GM23338 (cell line): ENCODE results near the gene CEP57. TPM values are rescaled to one million over a fixed set of nuclear protein-coding genes. Genes with fewer than 3 reads are reported as not detected.

Experiments
- ATAC-seq: fragments of 200-7000 bp; cut with Tn5 transposase; 3 replicates; pipeline ENCODE4 v1.9.1; 2020
- DNase-seq: peaks from one replicate; pipeline ENCODE4 v3.0.0-alpha.2; 2015; ENCODE audit warnings: low spot score
- H2AFZ ChIP-seq: fragments of 200-600 bp; sonication (generic); 2 replicates; pipeline ENCODE4 v1.8.0; 2016; ENCODE audit warnings: antibody characterized with exemption, mild to moderate bottlenecking, moderate library complexity
- H3F3A ChIP-seq: fragments of 200-600 bp; sonication (generic); replicated peaks from 2 replicates; pipeline ENCODE4 v1.8.0; 2017; ENCODE audit warnings: antibody characterized with exemption, mixed run types, low read depth
- H3K27ac ChIP-seq: fragments of 200-600 bp; sonication (generic); 2 replicates; pipeline ENCODE4 v1.6.1; 2016; ENCODE audit warnings: low read depth
- H3K27me3 ChIP-seq: fragments of 200-600 bp; sonication (generic); 2 replicates; pipeline ENCODE4 v1.8.0; 2016; ENCODE audit warnings: mild to moderate bottlenecking, mixed run types, moderate library complexity; ENCODE audit not compliant: insufficient read depth
- H3K36me3 ChIP-seq: fragments of 200-600 bp; sonication (generic); 2 replicates; pipeline ENCODE4 v1.8.0; 2016; ENCODE audit warnings: mild to moderate bottlenecking; ENCODE audit not compliant: insufficient read depth
- H3K4me1 ChIP-seq: fragments of 200-600 bp; sonication (generic); 2 replicates; pipeline ENCODE4 v1.8.0; 2016; ENCODE audit warnings: mild to moderate bottlenecking, moderate library complexity; ENCODE audit not compliant: insufficient read depth
- H3K4me2 ChIP-seq: fragments of 200-600 bp; sonication (generic); 2 replicates; pipeline ENCODE4 v1.7.1; 2017; ENCODE audit warnings: mixed run types
- H3K4me3 ChIP-seq: fragments of 200-600 bp; sonication (generic); 2 replicates; pipeline ENCODE4 v1.6.1; 2016; ENCODE audit warnings: mixed run types
- H3K79me2 ChIP-seq: fragments of 200-600 bp; sonication (generic); replicated peaks from 2 replicates; pipeline ENCODE4 v1.8.0; 2017; ENCODE audit warnings: mild to moderate bottlenecking; ENCODE audit not compliant: insufficient read depth
- H3K9me2 ChIP-seq: fragments of 200-600 bp; sonication (generic); 2 replicates; pipeline ENCODE4 v1.8.0; 2017; ENCODE audit not compliant: insufficient read depth
- H4K20me1 ChIP-seq: fragments of 200-600 bp; sonication (generic); replicated peaks from 2 replicates; pipeline ENCODE4 v1.8.0; 2017; ENCODE audit warnings: mild to moderate bottlenecking; ENCODE audit not compliant: insufficient read depth
- H3K27ac Mint-ChIP-seq: 2 replicates; pipeline ENCODE4 v1.8.0; 2020; ENCODE audit warnings: inconsistent platforms, mild to moderate bottlenecking, moderate library complexity, mixed read lengths
- H3K27me3 Mint-ChIP-seq: 3 replicates; pipeline ENCODE4 v1.8.0; 2022; ENCODE audit warnings: low read depth, mild to moderate bottlenecking, moderate library complexity, mixed read lengths, inconsistent platforms; ENCODE audit not compliant: insufficient read depth, poor library complexity
- H3K36me3 Mint-ChIP-seq: 3 replicates; pipeline ENCODE4 v1.8.0; 2021; ENCODE audit warnings: low read depth, mild to moderate bottlenecking, inconsistent platforms, moderate library complexity, mixed read lengths
- H3K4me1 Mint-ChIP-seq: 3 replicates; pipeline ENCODE4 v1.8.0; 2020; ENCODE audit warnings: mild to moderate bottlenecking, inconsistent platforms, mixed read lengths
- H3K4me3 Mint-ChIP-seq: 3 replicates; pipeline ENCODE4 v1.8.0; 2021; ENCODE audit warnings: moderate library complexity, mild to moderate bottlenecking, inconsistent platforms, mixed read lengths
- H3K9me3 Mint-ChIP-seq: 3 replicates; pipeline ENCODE4 v1.8.0; 2020; ENCODE audit warnings: moderate library complexity, mild to moderate bottlenecking, inconsistent platforms, mixed read lengths
- CREB1 ChIP-seq: fragments of 250-450 bp; sonication (Bioruptor Pico); IDR thresholded peaks from 2 replicates; pipeline ENCODE4 v1.5.0; 2020; ENCODE audit warnings: low read depth, mild to moderate bottlenecking, moderate library complexity
- EZH2 ChIP-seq: fragments of 200-600 bp; sonication (generic); IDR thresholded peaks from one replicate; pipeline ENCODE4 v1.8.0; 2017; ENCODE audit warnings: antibody characterized with exemption, mild to moderate bottlenecking, low read depth; ENCODE audit not compliant: unreplicated experiment
- EZH2phosphoT487 ChIP-seq: fragments of 200-600 bp; sonication (generic); IDR thresholded peaks from one replicate; pipeline ENCODE4 v1.8.1; 2018; ENCODE audit warnings: antibody characterized with exemption; ENCODE audit not compliant: unreplicated experiment
- POLR2AphosphoS5 ChIP-seq: IDR thresholded peaks from 2 replicates; pipeline ENCODE4 v1.6.1; 2016; ENCODE audit warnings: antibody characterized with exemption, low read depth
- ZNF114 ChIP-seq: fragments of 250-450 bp; sonication (Bioruptor Pico); IDR thresholded peaks from 2 replicates; pipeline ENCODE4 v1.5.0; 2020; ENCODE audit warnings: mild to moderate bottlenecking, moderate library complexity
- ZNF331 ChIP-seq: fragments of 250-450 bp; sonication (Bioruptor Pico); IDR thresholded peaks from 2 replicates; pipeline ENCODE4 v1.5.0; 2020; ENCODE audit warnings: low read depth, mild to moderate bottlenecking, moderate library complexity
- polyA plus RNA-seq: library from polyadenylated mRNA; unstranded; fragments of >200 nt; fragmentation: Nextera tagmentation; extraction: Ambion mirVana; gene quantifications from 2 replicates; pipeline ENCODE4 v1.2.1, GENCODE V29; 2016
- total RNA-seq: library from RNA; depleted of rRNA; stranded (reverse); fragments of >200 nt; shearing (Covaris generic); gene quantifications from 2 replicates; pipeline ENCODE4 v1.2.3, GENCODE V29; 2014
- TF ChIP-seq, protein P1 (sequence below): fragments of 250-450 bp; sonication (Bioruptor Pico); IDR thresholded peaks from 2 replicates; pipeline ENCODE4 v1.5.0; 2020; ENCODE audit warnings: mild to moderate bottlenecking, moderate library complexity

CEP57 gene
- total and polyA plus RNA-seq, 2 experiments from 2014 or later = 76.2 to 124 TPM

DNA sequence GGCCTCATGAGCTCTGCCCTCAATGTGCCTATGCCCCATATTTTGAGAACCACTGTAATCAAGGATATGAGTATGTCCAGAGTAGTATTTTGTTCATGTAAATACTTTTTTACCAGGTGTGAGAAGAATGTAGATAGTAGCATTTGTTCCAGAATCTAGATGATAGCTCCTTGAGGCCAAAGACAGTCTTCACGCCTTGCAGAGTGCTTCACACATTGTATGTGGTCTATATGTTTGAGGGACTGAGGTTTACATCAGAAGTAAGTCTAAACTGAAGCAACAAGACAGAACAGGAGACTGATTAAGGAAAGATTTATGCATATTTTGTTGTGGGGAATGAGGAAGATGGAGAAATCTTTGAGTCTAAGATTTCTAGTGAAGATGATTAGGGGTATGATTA lies 12.5 kb downstream of the CEP57 start:
- no peak overlapping the region for H3K27ac Mint-ChIP-seq
- no peaks in the 10 kb centered on the region for H3K27me3 Mint-ChIP-seq
- no peak for TF ChIP-seq ZNF331 (CRISPR knock-in tag)
- no peak for TF ChIP-seq CREB1 (CRISPR knock-in tag)
- TF ChIP-seq EZH2phosphoT487 = no peak
- H3K4me1 Mint-ChIP-seq = no peaks in the 10 kb centered on the region
- no peak for DNase-seq
- H3F3A ChIP-seq = no peaks in the 10 kb centered on the region
- H3K4me2 ChIP-seq = no peak overlapping the region
- H3K4me3 ChIP-seq = no peak overlapping the region
- peaks cover 76% of the 10 kb centered on the region for H3K36me3 Mint-ChIP-seq
- H3K4me1 ChIP-seq = no peaks in the 10 kb centered on the region
- H3K9me3 Mint-ChIP-seq = peaks cover 23% of the 10 kb centered on the region
- no peak overlapping the region for H3K4me3 Mint-ChIP-seq
- no peak overlapping the region for H3K27ac ChIP-seq
- no peak overlapping the region for H2AFZ ChIP-seq
- ATAC-seq = no peak
- H3K79me2 ChIP-seq = peaks cover 21% of the 10 kb centered on the region
- H3K36me3 ChIP-seq = peaks cover 37% of the 10 kb centered on the region
- peaks cover 6% of the 10 kb centered on the region; the same call in 1 of the 2 replicates for H4K20me1 ChIP-seq
- no peaks in the 10 kb centered on the region for H3K9me2 ChIP-seq
- no peaks in the 10 kb centered on the region for H3K27me3 ChIP-seq

DNA sequence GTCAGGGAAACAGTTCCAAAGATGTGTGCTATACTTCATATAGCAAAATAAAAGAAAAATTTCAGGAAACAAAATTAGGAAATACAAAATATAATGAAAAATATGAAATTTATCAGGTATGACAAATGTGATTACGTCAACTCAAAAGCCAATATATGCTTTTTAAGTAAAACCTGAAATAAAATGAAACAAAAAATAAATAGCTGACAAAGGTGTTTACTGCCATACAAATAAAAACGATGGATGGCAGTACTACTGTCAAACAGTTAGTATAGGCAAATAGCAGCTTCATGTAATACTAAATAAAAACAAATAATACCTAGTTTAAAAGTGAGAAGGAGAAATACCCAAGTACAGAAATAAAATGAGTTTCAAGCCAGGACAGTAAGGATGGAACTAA lies 13.7 kb downstream of the CEP57 start:
- Histone ChIP-seq H3K79me2 (peaks cover 10% of the 10 kb centered on the region), H3K4me1 (no peaks in the 10 kb centered on the region), H3K9me2 (no peaks in the 10 kb centered on the region), H2AFZ (no peak overlapping the region), H3K36me3 (peaks cover 37% of the 10 kb centered on the region), H3K27me3 (no peaks in the 10 kb centered on the region), H3F3A (no peaks in the 10 kb centered on the region), H3K27ac (no peak overlapping the region), H3K4me3 (no peak overlapping the region), H4K20me1 (peaks cover under 1% of the 10 kb centered on the region; the same call in 1 of the 2 replicates), H3K4me2 (no peak overlapping the region)
- Mint-ChIP-seq H3K4me1 (no peaks in the 10 kb centered on the region), H3K36me3 (peaks cover 87% of the 10 kb centered on the region), H3K4me3 (no peak overlapping the region), H3K27me3 (no peaks in the 10 kb centered on the region), H3K27ac (no peak overlapping the region), H3K9me3 (peaks cover 32% of the 10 kb centered on the region)
- TF ChIP-seq POLR2AphosphoS5 = no peak
- no peak for TF ChIP-seq ZNF114 (CRISPR knock-in tag)
- TF ChIP-seq EZH2 = no peak
- TF ChIP-seq, protein P1, sequence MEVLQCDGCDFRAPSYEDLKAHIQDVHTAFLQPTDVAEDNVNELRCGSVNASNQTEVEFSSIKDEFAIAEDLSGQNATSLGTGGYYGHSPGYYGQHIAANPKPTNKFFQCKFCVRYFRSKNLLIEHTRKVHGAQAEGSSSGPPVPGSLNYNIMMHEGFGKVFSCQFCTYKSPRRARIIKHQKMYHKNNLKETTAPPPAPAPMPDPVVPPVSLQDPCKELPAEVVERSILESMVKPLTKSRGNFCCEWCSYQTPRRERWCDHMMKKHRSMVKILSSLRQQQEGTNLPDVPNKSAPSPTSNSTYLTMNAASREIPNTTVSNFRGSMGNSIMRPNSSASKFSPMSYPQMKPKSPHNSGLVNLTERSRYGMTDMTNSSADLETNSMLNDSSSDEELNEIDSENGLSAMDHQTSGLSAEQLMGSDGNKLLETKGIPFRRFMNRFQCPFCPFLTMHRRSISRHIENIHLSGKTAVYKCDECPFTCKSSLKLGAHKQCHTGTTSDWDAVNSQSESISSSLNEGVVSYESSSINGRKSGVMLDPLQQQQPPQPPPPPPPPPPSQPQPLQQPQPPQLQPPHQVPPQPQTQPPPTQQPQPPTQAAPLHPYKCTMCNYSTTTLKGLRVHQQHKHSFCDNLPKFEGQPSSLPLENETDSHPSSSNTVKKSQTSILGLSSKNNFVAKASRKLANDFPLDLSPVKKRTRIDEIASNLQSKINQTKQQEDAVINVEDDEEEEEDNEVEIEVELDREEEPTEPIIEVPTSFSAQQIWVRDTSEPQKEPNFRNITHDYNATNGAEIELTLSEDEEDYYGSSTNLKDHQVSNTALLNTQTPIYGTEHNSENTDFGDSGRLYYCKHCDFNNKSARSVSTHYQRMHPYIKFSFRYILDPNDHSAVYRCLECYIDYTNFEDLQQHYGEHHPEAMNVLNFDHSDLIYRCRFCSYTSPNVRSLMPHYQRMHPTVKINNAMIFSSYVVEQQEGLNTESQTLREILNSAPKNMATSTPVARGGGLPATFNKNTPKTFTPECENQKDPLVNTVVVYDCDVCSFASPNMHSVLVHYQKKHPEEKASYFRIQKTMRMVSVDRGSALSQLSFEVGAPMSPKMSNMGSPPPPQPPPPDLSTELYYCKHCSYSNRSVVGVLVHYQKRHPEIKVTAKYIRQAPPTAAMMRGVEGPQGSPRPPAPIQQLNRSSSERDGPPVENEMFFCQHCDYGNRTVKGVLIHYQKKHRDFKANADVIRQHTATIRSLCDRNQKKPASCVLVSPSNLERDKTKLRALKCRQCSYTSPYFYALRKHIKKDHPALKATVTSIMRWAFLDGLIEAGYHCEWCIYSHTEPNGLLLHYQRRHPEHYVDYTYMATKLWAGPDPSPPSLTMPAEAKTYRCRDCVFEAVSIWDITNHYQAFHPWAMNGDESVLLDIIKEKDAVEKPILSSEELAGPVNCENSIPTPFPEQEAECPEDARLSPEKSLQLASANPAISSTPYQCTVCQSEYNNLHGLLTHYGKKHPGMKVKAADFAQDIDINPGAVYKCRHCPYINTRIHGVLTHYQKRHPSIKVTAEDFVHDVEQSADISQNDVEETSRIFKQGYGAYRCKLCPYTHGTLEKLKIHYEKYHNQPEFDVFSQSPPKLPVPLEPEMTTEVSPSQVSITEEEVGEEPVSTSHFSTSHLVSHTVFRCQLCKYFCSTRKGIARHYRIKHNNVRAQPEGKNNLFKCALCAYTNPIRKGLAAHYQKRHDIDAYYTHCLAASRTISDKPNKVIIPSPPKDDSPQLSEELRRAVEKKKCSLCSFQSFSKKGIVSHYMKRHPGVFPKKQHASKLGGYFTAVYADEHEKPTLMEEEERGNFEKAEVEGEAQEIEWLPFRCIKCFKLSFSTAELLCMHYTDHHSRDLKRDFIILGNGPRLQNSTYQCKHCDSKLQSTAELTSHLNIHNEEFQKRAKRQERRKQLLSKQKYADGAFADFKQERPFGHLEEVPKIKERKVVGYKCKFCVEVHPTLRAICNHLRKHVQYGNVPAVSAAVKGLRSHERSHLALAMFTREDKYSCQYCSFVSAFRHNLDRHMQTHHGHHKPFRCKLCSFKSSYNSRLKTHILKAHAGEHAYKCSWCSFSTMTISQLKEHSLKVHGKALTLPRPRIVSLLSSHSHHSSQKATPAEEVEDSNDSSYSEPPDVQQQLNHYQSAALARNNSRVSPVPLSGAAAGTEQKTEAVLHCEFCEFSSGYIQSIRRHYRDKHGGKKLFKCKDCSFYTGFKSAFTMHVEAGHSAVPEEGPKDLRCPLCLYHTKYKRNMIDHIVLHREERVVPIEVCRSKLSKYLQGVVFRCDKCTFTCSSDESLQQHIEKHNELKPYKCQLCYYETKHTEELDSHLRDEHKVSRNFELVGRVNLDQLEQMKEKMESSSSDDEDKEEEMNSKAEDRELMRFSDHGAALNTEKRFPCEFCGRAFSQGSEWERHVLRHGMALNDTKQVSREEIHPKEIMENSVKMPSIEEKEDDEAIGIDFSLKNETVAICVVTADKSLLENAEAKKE (CRISPR knock-in tag) = no peak
- ATAC-seq = no peak
- DNase-seq = no peak
